Fibroblast of lung (primary cell): ENCODE data around the gene TMEM135. TPM values are rescaled to one million over a fixed set of nuclear protein-coding genes. Genes with fewer than 3 reads are reported as not detected.

Experiments
- DNase-seq, 2 donors: peaks; one replicate each; pipeline versions ENCODE4 v3.0.0 to v3.0.0-alpha.2; 2010; ENCODE audit warnings: low read depth in 2 of 2
- H2AFZ ChIP-seq: 2 replicates; pipeline ENCODE4 v1.5.1; 2012; ENCODE audit warnings: low read length, control low read depth, inconsistent platforms
- H3K27ac ChIP-seq: 2 replicates; pipeline ENCODE4 v1.5.1; 2011; ENCODE audit warnings: low read length, control low read depth; ENCODE audit not compliant: insufficient read depth
- H3K27me3 ChIP-seq: 2 replicates; pipeline ENCODE4 v1.5.1; 2011; ENCODE audit warnings: mild to moderate bottlenecking, low read length; ENCODE audit not compliant: control insufficient read depth, insufficient read depth
- H3K36me3 ChIP-seq: 2 replicates; pipeline ENCODE4 v1.5.1; 2011; ENCODE audit warnings: low read length; ENCODE audit not compliant: control insufficient read depth, insufficient read depth
- H3K4me1 ChIP-seq: 2 replicates; pipeline ENCODE4 v1.5.1; 2011; ENCODE audit warnings: low read length; ENCODE audit not compliant: control insufficient read depth, insufficient read depth; ENCODE audit errors: extremely low read depth
- H3K4me2 ChIP-seq: 2 replicates; pipeline ENCODE4 v1.5.1; 2011; ENCODE audit warnings: low read length, control low read depth; ENCODE audit not compliant: insufficient read depth; ENCODE audit errors: extremely low read depth
- H3K4me3 ChIP-seq, 4 experiments: fragments of 200-600 bp in 1 of 4; sonication (generic) in 1 of 4; replicated peaks in 1 of 4; 2 replicates each; pipeline ENCODE4 v1.5.1; 2011 to 2016; ENCODE audit warnings: low read length in 4 of 4, low read depth in 3 of 4, mild to moderate bottlenecking in 3 of 4, control low read depth in 2 of 4, inconsistent platforms in 1 of 4, mixed read lengths in 1 of 4; ENCODE audit not compliant: insufficient read depth in 1 of 4; ENCODE audit errors: control extremely low read depth in 1 of 4
- H3K79me2 ChIP-seq: 2 replicates; pipeline ENCODE4 v1.5.1; 2012; ENCODE audit warnings: mild to moderate bottlenecking, low read length, inconsistent platforms; ENCODE audit not compliant: control insufficient read depth, insufficient read depth
- H3K9ac ChIP-seq: 2 replicates; pipeline ENCODE4 v1.5.1; 2011; ENCODE audit warnings: mild to moderate bottlenecking, low read length, control low read depth; ENCODE audit not compliant: insufficient read depth
- H3K9me3 ChIP-seq: 2 replicates; pipeline ENCODE4 v1.5.1; 2012; ENCODE audit warnings: low read depth, low read length; ENCODE audit not compliant: control insufficient read depth, insufficient read depth
- H4K20me1 ChIP-seq: 2 replicates; pipeline ENCODE4 v1.5.1; 2011; ENCODE audit warnings: low read length; ENCODE audit not compliant: control insufficient read depth, insufficient read depth; ENCODE audit errors: extremely low read depth
- CTCF ChIP-seq, 2 donors: IDR thresholded peaks in 1 of 2; conservative IDR thresholded peaks in 1 of 2; 1 replicate in 1 of 2; 2 replicates in 1 of 2; pipeline ENCODE4 v1.5.1; 2011 to 2012; ENCODE audit warnings: low read length in 2 of 2, control low read depth in 1 of 2, inconsistent platforms in 1 of 2, low read depth in 1 of 2, mild to moderate bottlenecking in 1 of 2
- EZH2 ChIP-seq: IDR thresholded peaks from 2 replicates; pipeline ENCODE4 v1.5.1; 2012; ENCODE audit warnings: low read length, control low read depth, mild to moderate bottlenecking; ENCODE audit errors: missing control alignments
- polyA plus RNA-seq, 2 donors: library from polyadenylated mRNA; depleted of rRNA in 1 of 2; stranded (reverse) in 1 of 2; unstranded in 1 of 2; fragments of >200 nt; gene quantifications; 2 replicates each; pipeline ENCODE4 v1.2.1, GENCODE V29; 2011 to 2012; ENCODE audit warnings: missing spikeins in 1 of 2
- total RNA-seq: library from RNA; depleted of rRNA; stranded (reverse); fragments of >200 nt; gene quantifications from 2 replicates; pipeline ENCODE4 v1.2.1, GENCODE V29; 2014

The TMEM135 gene
- total and polyA plus RNA-seq, 2 donors (not counting 1 experiment from before 2014, with no cell fraction given) = 17.3 to 20.6 TPM

- no peak for DNase-seq
- H3K27ac ChIP-seq = no peak overlapping the region
- no peaks in the 10 kb centered on the region for H3K79me2 ChIP-seq
- H3K4me1 ChIP-seq = no peaks in the 10 kb centered on the region
- H3K36me3 ChIP-seq = no peaks in the 10 kb centered on the region
- no peak overlapping the region for H3K4me2 ChIP-seq
- no peaks in the 10 kb centered on the region for H4K20me1 ChIP-seq
- no peaks in the 10 kb centered on the region for H3K27me3 ChIP-seq
- no peak overlapping the region for H3K9ac ChIP-seq
- TF ChIP-seq CTCF (conservative IDR thresholded peaks at IDR 0.05 in 1 of 2, IDR thresholded peaks at IDR 0.05 in 1 of 2; ENCODE audit: low read depth in 1 of 2, low read length in 2 of 2) (no peak), EZH2 (no peak)
- H2AFZ ChIP-seq = no peak overlapping the region
- H3K4me3 ChIP-seq = no peak overlapping the region
- no peaks in the 10 kb centered on the region for H3K9me3 ChIP-seq
Observed at GRCh38 chr11:87325490-87325872, 287.7 kb downstream of the TMEM135 start.

DNA sequence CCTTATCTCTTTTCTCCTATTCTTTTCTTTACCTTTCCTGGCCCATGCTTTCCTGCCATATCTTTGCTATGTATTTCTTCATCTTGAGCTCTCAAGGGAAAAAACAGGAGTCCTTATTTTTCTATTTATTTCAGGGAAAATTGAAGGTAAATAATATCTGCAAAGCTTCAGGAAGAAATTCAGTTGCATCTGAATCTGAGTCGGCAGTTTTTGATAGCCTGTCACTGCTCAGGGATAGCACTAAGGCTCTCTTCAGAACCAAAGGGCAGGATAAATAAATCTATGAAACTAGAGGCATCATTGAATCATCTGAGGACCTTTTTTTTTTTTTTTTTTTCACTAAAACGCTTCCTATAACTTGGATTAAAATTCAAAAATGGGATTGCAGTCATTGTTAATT, 288.9 kb downstream of the TMEM135 start:
- no peak overlapping the region for H3K9ac ChIP-seq
- no peak overlapping the region for H3K4me2 ChIP-seq
- no peak overlapping the region for H3K4me3 ChIP-seq
- H2AFZ ChIP-seq = no peak overlapping the region
- DNase-seq = no peak
- no peaks in the 10 kb centered on the region for H3K27me3 ChIP-seq
- TF ChIP-seq CTCF (conservative IDR thresholded peaks at IDR 0.05 in 1 of 2, IDR thresholded peaks at IDR 0.05 in 1 of 2; ENCODE audit: low read depth in 1 of 2, low read length in 2 of 2) (no peak), EZH2 (no peak)
- no peaks in the 10 kb centered on the region for H3K79me2 ChIP-seq
- H3K9me3 ChIP-seq = no peaks in the 10 kb centered on the region
- H3K4me1 ChIP-seq = no peaks in the 10 kb centered on the region
- H3K27ac ChIP-seq = no peak overlapping the region
- no peaks in the 10 kb centered on the region for H4K20me1 ChIP-seq
- no peaks in the 10 kb centered on the region for H3K36me3 ChIP-seq

- H2AFZ ChIP-seq = no peak overlapping the region
- no peak for DNase-seq
- no peak overlapping the region for H3K9ac ChIP-seq
- no peaks in the 10 kb centered on the region for H3K36me3 ChIP-seq
- H3K4me2 ChIP-seq = no peak overlapping the region
- no peak overlapping the region for H3K4me3 ChIP-seq
- H4K20me1 ChIP-seq = no peaks in the 10 kb centered on the region
- no peaks in the 10 kb centered on the region for H3K9me3 ChIP-seq
- H3K27me3 ChIP-seq = no peaks in the 10 kb centered on the region
- H3K4me1 ChIP-seq = no peaks in the 10 kb centered on the region
- TF ChIP-seq EZH2 (no peak), CTCF (conservative IDR thresholded peaks at IDR 0.05 in 1 of 2, IDR thresholded peaks at IDR 0.05 in 1 of 2; ENCODE audit: low read depth in 1 of 2, low read length in 2 of 2) (no peak)
- H3K27ac ChIP-seq = no peak overlapping the region
- H3K79me2 ChIP-seq = no peaks in the 10 kb centered on the region
Observed at GRCh38 chr11:87329172-87329571, 291.4 kb downstream of the TMEM135 start.
